HG02970 (cell line): ENCODE measurements around the gene HCFC1R1.
"Not testable (repeated sequence)": the region's sequence is repeated elsewhere in the genome, so short reads cannot be mapped to it uniquely, and the experiment has no call there.

Source experiments
- ATAC-seq: cut with Tn5 transposase; IDR thresholded peaks from one replicate; pipeline ENCODE4 v1.9.1; 2021; ENCODE audit warnings: mild to moderate bottlenecking, moderate library complexity, moderate number of reproducible peaks; ENCODE audit not compliant: unreplicated experiment, low FRiP score

Gene HCFC1R1

GRCh38 chr16:3023669-3024478, at the start of gene HCFC1R1, which contains the start of gene THOC6:
TSS of gene HCFC1R1 (minus strand) at chr16:3023942. CDS start at chr16:3023941, 1 bp downstream.
TSS of gene THOC6 (plus strand) at chr16:3024035. CDS start at chr16:3024327, 292 bp downstream.
- peak; percentile 62 for ATAC-seq

GRCh38 chr16:3073448-3073847, 49.7 kb upstream of the HCFC1R1 start:
- no peak for ATAC-seq

GRCh38 chr16:3072576-3073263, 49.0 kb upstream of the HCFC1R1 start:
- ATAC-seq = not testable (repeated sequence)

GRCh38 chr16:3072148-3072547, 48.4 kb upstream of the HCFC1R1 start:
- ATAC-seq = not testable (repeated sequence)

- no peak for ATAC-seq
Measured at GRCh38 chr16:3071655-3072054, 47.9 kb upstream of the HCFC1R1 start.

GRCh38 chr16:3070608-3071111, 46.9 kb upstream of the HCFC1R1 start:
- no peak for ATAC-seq

- ATAC-seq = not testable (repeated sequence)
Measured at GRCh38 chr16:3069146-3069545, 45.4 kb upstream of the HCFC1R1 start.

- no peak for ATAC-seq
Measured at GRCh38 chr16:3068487-3068886, 44.7 kb upstream of the HCFC1R1 start.

GRCh38 chr16:3066440-3066748, 42.7 kb upstream of the HCFC1R1 start:
- ATAC-seq = no peak

- no peak for ATAC-seq
Measured at GRCh38 chr16:3065742-3066439, 42.1 kb upstream of the HCFC1R1 start.

- ATAC-seq = no peak
Measured at GRCh38 chr16:3065069-3065741, 41.5 kb upstream of the HCFC1R1 start, which contains the start of gene IL32. TSS of gene IL32 (plus strand) at chr16:3065640. CDS start at chr16:3065812, 172 bp downstream.

- ATAC-seq = no peak
Measured at GRCh38 chr16:3063625-3064386, 40.1 kb upstream of the HCFC1R1 start.

GRCh38 chr16:3062553-3062952, 38.8 kb upstream of the HCFC1R1 start:
- no peak for ATAC-seq

GRCh38 chr16:3060339-3061127, 36.8 kb upstream of the HCFC1R1 start:
- ATAC-seq = no peak

GRCh38 chr16:3059723-3060242, 36.0 kb upstream of the HCFC1R1 start:
- ATAC-seq = no peak

GRCh38 chr16:3059041-3059722, 35.4 kb upstream of the HCFC1R1 start:
- peak; percentile 89 for ATAC-seq

- peak; percentile 2 for ATAC-seq
Measured at GRCh38 chr16:3058139-3059030, 34.6 kb upstream of the HCFC1R1 start.
